A549 treated with AZD2906 at 1 μM for 4 hours (cell line): ENCODE measurements around the gene RMI1. TPM values are rescaled to one million over a fixed set of nuclear protein-coding genes. Genes with fewer than 3 reads are reported as not detected.

ENCODE experiments used
- total RNA-seq: library from RNA; stranded (reverse); fragments of 200-300 nt; extraction: Qiagen RNA extraction; gene quantifications from 5 replicates; pipeline ENCODE4 v1.2.3, GENCODE V29; 2022

RMI1 gene
- total RNA-seq = 12.0 to 17.6 TPM (median 13.2 TPM) in 5 replicates

DNA sequence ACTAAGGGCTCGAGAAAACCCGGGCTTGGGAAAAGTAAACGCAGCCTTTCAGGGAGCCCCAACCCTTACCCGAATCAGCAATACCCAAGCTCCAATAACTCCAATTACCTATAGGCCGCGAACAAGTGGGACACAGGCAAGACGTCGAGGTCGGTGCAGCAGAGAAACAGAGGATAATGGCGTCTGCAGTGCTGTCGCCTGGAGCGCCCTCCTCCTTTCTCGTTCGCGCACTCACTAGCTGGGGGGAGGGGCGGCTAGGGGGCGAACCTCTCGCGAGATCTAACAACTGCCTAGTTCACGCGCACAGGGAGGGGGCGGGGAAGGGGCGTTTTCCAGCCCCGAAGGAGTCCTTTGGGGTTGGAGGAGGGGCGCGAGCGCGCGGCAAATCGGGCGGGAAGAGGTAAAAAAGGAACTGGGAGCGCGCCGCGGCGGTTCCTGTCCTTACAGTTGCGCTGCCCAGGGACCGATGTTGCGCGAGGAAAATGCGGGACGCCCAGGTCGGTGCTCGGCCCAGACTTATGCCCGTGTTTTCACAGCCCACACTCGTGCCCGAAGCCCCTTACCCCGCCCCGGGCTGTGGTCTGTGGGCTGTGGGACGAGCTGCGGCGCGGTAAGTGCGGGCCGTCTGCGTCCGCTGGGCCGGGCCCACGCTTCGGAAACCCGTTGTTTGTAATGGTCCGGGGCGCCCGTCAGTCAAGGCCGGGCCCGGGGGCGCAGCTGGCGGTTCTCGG is at the start of gene RMI1:
RMI1 (plus strand) TSS at position 411 of the 731 bp plus-strand sequence. CDS start 20,182 bp downstream, outside the sequence.

GRCh38 chr9:83979812-83980394 is 702 bp upstream of the RMI1 start, which contains the start of gene HNRNPK:
Gene HNRNPK, minus strand, starts transcription at chr9:83980215. Its CDS starts 1,963 bp downstream, at chr9:83978252.

Other genes starting within 250 kb of the RMI1 start
- 4.0 to 5.0 TPM (median 4.2 TPM) in 5 replicates for gene GKAP1, start 163.0 kb upstream of the RMI1 start, total RNA-seq
- gene KIF27, start 59.4 kb upstream of the RMI1 start, total RNA-seq = 0.67 to 1.6 TPM (median 1.1 TPM) in 5 replicates
- gene HNRNPK, start 590 bp upstream of the RMI1 start, total RNA-seq = 512 to 712 TPM (median 530 TPM) in 5 replicates